Measurements from ENCODE around the gene UNC13A. TPM values are rescaled to one million over a fixed set of nuclear protein-coding genes. Genes with fewer than 3 reads are reported as not detected.
A peak's percentile ranks its signal among the peaks of the same experiment; 100 is the strongest.

The UNC13A gene
- polyA plus RNA-seq, 3 donors: 0.01 TPM; not detected in 2

DNA sequence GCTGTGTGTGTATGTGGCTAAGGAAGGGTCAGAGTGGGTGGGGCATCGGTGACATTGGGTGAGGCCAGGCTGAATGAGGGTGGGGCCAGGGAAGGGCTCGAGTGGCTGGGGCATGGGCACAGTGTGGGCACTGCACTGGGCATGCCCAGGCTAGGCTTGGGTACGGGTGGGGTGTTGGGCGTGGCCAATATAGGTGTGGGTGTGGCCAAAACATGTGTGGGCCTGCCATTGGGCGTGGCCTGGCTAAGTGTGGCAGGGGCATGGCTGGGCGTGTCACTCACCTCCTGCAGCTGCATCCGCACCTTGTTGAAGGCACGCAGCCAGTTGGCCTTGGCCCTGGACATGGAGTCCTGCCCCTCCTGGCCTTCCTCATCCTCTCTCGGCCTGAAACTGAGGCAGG is 33.2 kb downstream of the UNC13A start:
- Histone ChIP-seq H3K27ac (ENCODE audit: low read depth in 1 of 2, low read length in 2 of 2) (no peak overlapping the region), H3K79me2 (ENCODE audit: insufficient read depth, low read length) (no peaks in the 10 kb centered on the region), H3K4me1 (ENCODE audit: control insufficient read depth in 1 of 2, insufficient read depth in 2 of 2, low read length in 2 of 2) (no peaks in the 10 kb centered on the region), H3K36me3 (replicated peaks in 1 of 2; ENCODE audit: control insufficient read depth in 1 of 2, insufficient read depth in 2 of 2, low read length in 2 of 2) (no peaks in the 10 kb centered on the region), H3K9me3 (replicated peaks in 1 of 2; ENCODE audit: control insufficient read depth in 1 of 2, insufficient read depth in 1 of 2, low read length in 2 of 2) (peaks cover 0 to 9% of the 10 kb centered on the region in 2 donors), H2AFZ (ENCODE audit: insufficient read depth, low read depth, low read length, poor library complexity, severe bottlenecking) (no peak overlapping the region), H3K4me3 (replicated peaks in 1 of 3; ENCODE audit: low read depth in 2 of 3, low read length in 3 of 3) (no peak overlapping the region), H4K20me1 (ENCODE audit: insufficient read depth, low read length) (no peaks in the 10 kb centered on the region), H3K9ac (ENCODE audit: insufficient read depth, low read length, poor library complexity, severe bottlenecking) (no peak overlapping the region), H3K27me3 (ENCODE audit: control insufficient read depth in 2 of 2, insufficient read depth in 2 of 2, low read length in 2 of 2) (no peaks in the 10 kb centered on the region), H3K4me2 (replicated peaks; ENCODE audit: extremely low read depth, low read length, poor library complexity, severe bottlenecking) (no peak overlapping the region)
- Mint-ChIP-seq H3K27ac (no peak overlapping the region), H3K4me3 (no peak overlapping the region), H3K9me3 (peaks cover 0 to 14% (median 5%) of the 10 kb centered on the region in 7 donors), H3K27me3 (ENCODE audit: low read depth in 3 of 3) (peaks cover 7 to 15% (median 12%) of the 10 kb centered on the region in 3 donors), H3K4me1 (peaks cover 4% of the 10 kb centered on the region), H3K36me3 (no peaks in the 10 kb centered on the region)
- TF ChIP-seq, protein P1, sequence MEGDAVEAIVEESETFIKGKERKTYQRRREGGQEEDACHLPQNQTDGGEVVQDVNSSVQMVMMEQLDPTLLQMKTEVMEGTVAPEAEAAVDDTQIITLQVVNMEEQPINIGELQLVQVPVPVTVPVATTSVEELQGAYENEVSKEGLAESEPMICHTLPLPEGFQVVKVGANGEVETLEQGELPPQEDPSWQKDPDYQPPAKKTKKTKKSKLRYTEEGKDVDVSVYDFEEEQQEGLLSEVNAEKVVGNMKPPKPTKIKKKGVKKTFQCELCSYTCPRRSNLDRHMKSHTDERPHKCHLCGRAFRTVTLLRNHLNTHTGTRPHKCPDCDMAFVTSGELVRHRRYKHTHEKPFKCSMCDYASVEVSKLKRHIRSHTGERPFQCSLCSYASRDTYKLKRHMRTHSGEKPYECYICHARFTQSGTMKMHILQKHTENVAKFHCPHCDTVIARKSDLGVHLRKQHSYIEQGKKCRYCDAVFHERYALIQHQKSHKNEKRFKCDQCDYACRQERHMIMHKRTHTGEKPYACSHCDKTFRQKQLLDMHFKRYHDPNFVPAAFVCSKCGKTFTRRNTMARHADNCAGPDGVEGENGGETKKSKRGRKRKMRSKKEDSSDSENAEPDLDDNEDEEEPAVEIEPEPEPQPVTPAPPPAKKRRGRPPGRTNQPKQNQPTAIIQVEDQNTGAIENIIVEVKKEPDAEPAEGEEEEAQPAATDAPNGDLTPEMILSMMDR (IDR thresholded peaks at IDR 0.05): no peak
- DNase-seq: no peak
- intact Hi-C loops (cut with micrococcal nuclease): no loop called here
- 93% methylated on average over 8 of the region's 9 CpGs for WGBS (ENCODE audit: insufficient coverage)

DNA sequence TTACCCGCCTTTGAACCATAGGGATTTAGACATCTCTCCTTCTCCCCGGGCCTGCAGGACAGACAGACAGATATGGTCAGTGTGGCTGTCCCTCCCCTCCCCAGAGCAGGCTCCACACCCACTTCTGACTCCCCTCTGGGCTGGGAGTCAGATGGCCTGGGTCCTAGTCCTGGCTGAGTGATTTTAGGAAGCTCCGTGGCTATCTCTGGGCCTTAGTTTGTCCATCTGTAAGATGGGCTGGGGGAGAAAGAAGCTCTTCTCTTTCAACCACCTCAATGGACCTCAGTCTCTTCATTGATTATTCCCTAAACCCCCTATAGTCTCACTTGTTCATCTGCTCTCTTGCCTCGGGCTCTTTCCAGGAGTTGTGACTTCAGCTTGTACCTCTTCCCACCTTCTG is 35.5 kb downstream of the UNC13A start:
- H3K36me3 ChIP-seq (replicated peaks in 1 of 2; ENCODE audit: control insufficient read depth in 1 of 2, insufficient read depth in 2 of 2, low read length in 2 of 2): no peaks in the 10 kb centered on the region
- no peaks in the 10 kb centered on the region for H3K4me1 ChIP-seq (ENCODE audit: control insufficient read depth in 1 of 2, insufficient read depth in 2 of 2, low read length in 2 of 2)
- WGBS (ENCODE audit: insufficient coverage): 93% methylated on average over 3 of the region's 4 CpGs
- peaks cover 10 to 12% (median 11%) of the 10 kb centered on the region in 3 donors for H3K27me3 Mint-ChIP-seq (ENCODE audit: low read depth in 3 of 3)
- no peak overlapping the region for H3K4me3 ChIP-seq (replicated peaks in 1 of 3; ENCODE audit: low read depth in 2 of 3, low read length in 3 of 3)
- no peak for DNase-seq
- no peak overlapping the region for H3K4me3 Mint-ChIP-seq
- no peak overlapping the region for H3K4me2 ChIP-seq (replicated peaks; ENCODE audit: extremely low read depth, low read length, poor library complexity, severe bottlenecking)
- peaks cover 4% of the 10 kb centered on the region for H3K4me1 Mint-ChIP-seq
- no peak overlapping the region for H3K9ac ChIP-seq (ENCODE audit: insufficient read depth, low read length, poor library complexity, severe bottlenecking)
- H3K9me3 ChIP-seq (replicated peaks in 1 of 2; ENCODE audit: control insufficient read depth in 1 of 2, insufficient read depth in 1 of 2, low read length in 2 of 2): peaks cover 0 to 9% of the 10 kb centered on the region in 2 donors
- TF ChIP-seq, protein P1 (IDR thresholded peaks at IDR 0.05): no peak
- peak overlapping the region in 1 of 7 donors; percentile 39 for H3K27ac Mint-ChIP-seq
- no peaks in the 10 kb centered on the region for H4K20me1 ChIP-seq (ENCODE audit: insufficient read depth, low read length)
- H3K79me2 ChIP-seq (ENCODE audit: insufficient read depth, low read length): no peaks in the 10 kb centered on the region
- H3K27ac ChIP-seq (ENCODE audit: low read depth in 1 of 2, low read length in 2 of 2): no peak overlapping the region
- no peaks in the 10 kb centered on the region for H3K36me3 Mint-ChIP-seq
- H3K9me3 Mint-ChIP-seq: peaks cover 0 to 11% (median 5%) of the 10 kb centered on the region in 7 donors
- no peak overlapping the region for H2AFZ ChIP-seq (ENCODE audit: insufficient read depth, low read depth, low read length, poor library complexity, severe bottlenecking)
- intact Hi-C loops (cut with micrococcal nuclease): no loop called here
- no peaks in the 10 kb centered on the region for H3K27me3 ChIP-seq (ENCODE audit: control insufficient read depth in 2 of 2, insufficient read depth in 2 of 2, low read length in 2 of 2)

Measured in CD14-positive monocyte (primary cell).